WI38 (cell line): ENCODE results near the gene KCNK13.
"Not testable (repeated sequence)": the region's sequence is repeated elsewhere in the genome, so short reads cannot be mapped to it uniquely, and the experiment has no call there.

ENCODE experiments used
- H3K4me3 ChIP-seq: 2 replicates; pipeline ENCODE4 v1.5.1; 2011; ENCODE audit warnings: low read depth, mild to moderate bottlenecking, control low read depth, low read length
- CTCF ChIP-seq: IDR thresholded peaks from 2 replicates; pipeline ENCODE4 v1.5.1; 2012; ENCODE audit warnings: low read depth, mild to moderate bottlenecking, control low read depth, low read length

Gene KCNK13

GRCh38 chr14:90188588-90188987 lies 126.8 kb downstream of the KCNK13 start:
- no peak overlapping the region for H3K4me3 ChIP-seq
- no peak for TF ChIP-seq CTCF

- TF ChIP-seq CTCF, result no peak
- no peak overlapping the region for H3K4me3 ChIP-seq
Observed at GRCh38 chr14:90191154-90191553, 129.4 kb downstream of the KCNK13 start.

- TF ChIP-seq CTCF, result no peak
- no peak overlapping the region for H3K4me3 ChIP-seq
Observed at GRCh38 chr14:90191585-90191984, 129.8 kb downstream of the KCNK13 start.

GRCh38 chr14:90193925-90194324 lies 132.1 kb downstream of the KCNK13 start:
- peak; percentile 24 for TF ChIP-seq CTCF
- no peak overlapping the region for H3K4me3 ChIP-seq

- no peak for TF ChIP-seq CTCF
- no peak overlapping the region for H3K4me3 ChIP-seq
Observed at GRCh38 chr14:90194706-90195105, 132.9 kb downstream of the KCNK13 start.

- H3K4me3 ChIP-seq, result no peak overlapping the region
- no peak for TF ChIP-seq CTCF
Observed at GRCh38 chr14:90198541-90199060, 136.8 kb downstream of the KCNK13 start.

- H3K4me3 ChIP-seq, result not testable (repeated sequence)
Observed at GRCh38 chr14:90200546-90200945, 138.8 kb downstream of the KCNK13 start.

GRCh38 chr14:90201344-90201743 lies 139.6 kb downstream of the KCNK13 start:
- TF ChIP-seq CTCF, result no peak
- H3K4me3 ChIP-seq, result no peak overlapping the region
